C4-2B (cell line): ENCODE data around the gene C1orf21.

Experiments
- H3K27ac ChIP-seq: fragments of 450-650 bp; 2 replicates; pipeline ENCODE4 v1.5.1; 2017
- ZFX ChIP-seq: fragments of 450-650 bp; IDR thresholded peaks from 2 replicates; pipeline ENCODE4 v1.6.1; 2017
- TF ChIP-seq, protein P1 (sequence below): fragments of 450-650 bp; conservative IDR thresholded peaks from 2 replicates; pipeline ENCODE4 v1.5.1; 2017; ENCODE audit warnings: mild to moderate bottlenecking

C1orf21 gene

DNA sequence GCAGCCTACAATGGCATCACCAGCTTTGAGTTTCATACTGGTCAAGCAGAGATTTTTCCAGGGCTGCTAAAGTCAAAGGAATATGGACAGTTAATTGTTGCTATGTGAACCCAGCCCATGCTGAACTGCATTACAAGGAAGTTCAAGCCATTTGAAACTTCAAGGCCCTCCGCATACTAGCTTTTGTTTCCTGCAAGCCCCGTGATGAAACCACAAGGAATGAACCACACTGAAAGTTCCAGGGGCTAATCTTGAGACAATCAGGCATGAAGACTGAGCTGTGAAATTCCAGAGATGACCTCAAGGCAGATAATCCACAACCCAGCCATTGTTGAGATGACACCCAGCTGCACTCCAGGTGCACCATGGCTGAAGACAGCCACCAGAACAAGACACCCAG, 180.8 kb downstream of the C1orf21 start:
- no peak overlapping the region for H3K27ac ChIP-seq
- TF ChIP-seq, protein P1, sequence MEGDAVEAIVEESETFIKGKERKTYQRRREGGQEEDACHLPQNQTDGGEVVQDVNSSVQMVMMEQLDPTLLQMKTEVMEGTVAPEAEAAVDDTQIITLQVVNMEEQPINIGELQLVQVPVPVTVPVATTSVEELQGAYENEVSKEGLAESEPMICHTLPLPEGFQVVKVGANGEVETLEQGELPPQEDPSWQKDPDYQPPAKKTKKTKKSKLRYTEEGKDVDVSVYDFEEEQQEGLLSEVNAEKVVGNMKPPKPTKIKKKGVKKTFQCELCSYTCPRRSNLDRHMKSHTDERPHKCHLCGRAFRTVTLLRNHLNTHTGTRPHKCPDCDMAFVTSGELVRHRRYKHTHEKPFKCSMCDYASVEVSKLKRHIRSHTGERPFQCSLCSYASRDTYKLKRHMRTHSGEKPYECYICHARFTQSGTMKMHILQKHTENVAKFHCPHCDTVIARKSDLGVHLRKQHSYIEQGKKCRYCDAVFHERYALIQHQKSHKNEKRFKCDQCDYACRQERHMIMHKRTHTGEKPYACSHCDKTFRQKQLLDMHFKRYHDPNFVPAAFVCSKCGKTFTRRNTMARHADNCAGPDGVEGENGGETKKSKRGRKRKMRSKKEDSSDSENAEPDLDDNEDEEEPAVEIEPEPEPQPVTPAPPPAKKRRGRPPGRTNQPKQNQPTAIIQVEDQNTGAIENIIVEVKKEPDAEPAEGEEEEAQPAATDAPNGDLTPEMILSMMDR = no peak
- TF ChIP-seq ZFX = no peak

DNA sequence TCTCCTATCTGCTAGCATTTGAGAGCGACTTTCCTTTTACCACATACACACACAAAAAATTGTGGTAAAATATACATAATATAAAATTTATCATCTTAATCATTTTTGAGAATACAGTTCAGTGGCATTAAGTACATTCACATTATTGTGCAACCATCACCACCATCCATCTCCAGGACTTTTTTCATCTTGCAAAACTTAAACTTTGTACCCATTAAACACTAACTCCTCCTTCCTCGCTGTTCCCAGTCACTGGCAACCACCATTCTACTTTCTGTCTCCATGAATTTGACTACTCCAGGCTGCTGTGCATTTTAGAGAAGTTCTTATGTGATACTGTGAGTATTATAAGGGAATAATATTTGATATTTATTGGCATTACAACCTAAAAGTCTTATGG, 181.3 kb downstream of the C1orf21 start:
- TF ChIP-seq, protein P1 = no peak
- TF ChIP-seq ZFX = no peak
- no peak overlapping the region for H3K27ac ChIP-seq

DNA sequence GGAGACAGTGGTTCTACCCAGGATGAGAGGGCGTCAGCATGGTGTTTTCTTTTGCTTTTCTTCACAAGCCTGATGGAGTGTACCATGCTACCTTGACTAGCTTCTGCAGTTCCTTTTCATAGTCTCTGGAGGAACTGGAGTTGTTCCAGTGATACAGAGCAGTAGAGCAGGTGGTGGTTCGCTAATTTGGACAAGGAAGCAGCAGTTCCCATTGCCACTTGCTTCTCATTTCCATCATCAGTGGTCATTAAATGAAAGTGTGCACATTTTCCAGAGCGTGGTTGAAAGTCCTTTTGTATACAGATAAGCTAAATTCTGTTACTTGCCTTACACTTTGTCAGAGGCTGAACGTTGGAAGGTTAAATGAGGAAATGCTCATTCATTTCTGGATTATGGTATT, 182.3 kb downstream of the C1orf21 start:
- H3K27ac ChIP-seq = no peak overlapping the region
- TF ChIP-seq ZFX = no peak
- TF ChIP-seq, protein P1 = no peak

DNA sequence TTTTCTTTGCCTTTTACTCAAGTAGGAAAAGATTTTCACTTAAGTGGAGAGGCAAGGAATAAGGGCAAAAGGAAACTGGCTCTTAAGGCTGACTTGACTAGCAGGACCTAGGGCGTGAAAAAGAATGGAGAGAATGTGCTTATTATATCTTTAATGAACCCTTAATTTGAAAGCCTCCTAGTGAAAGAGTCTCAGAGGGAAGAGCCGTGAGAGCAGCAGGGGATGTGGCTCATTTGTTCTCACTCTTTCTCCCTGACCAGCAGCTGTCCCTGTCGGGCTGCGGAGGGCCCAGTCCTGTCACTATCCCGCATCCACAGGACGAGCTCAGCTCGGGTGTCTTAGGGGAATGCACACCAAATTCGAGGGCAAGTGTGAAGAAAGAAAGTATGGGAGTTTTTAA, 187.8 kb downstream of the C1orf21 start:
- H3K27ac ChIP-seq = no peak overlapping the region
- TF ChIP-seq ZFX = no peak
- TF ChIP-seq, protein P1 = no peak

DNA sequence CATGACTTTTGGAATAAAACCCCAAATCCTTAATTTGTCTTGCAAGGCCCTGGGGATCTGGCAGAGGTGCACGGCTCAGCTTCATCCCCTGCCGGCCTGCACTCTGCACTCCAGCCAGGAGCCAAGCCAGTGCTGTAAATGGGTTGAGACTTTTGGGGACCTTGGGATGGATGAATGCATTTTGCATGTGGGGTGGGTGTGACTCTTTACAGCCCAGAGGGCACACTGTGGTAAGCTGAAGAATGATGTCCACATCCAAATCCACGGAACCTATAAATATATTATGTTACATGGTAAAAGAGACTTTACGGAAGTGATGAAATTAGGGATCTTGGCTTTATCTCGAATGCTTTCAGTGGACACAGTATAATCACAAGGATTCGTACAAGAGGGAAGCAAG, 190.0 kb downstream of the C1orf21 start:
- H3K27ac ChIP-seq = no peak overlapping the region
- no peak for TF ChIP-seq ZFX
- TF ChIP-seq, protein P1 = no peak

DNA sequence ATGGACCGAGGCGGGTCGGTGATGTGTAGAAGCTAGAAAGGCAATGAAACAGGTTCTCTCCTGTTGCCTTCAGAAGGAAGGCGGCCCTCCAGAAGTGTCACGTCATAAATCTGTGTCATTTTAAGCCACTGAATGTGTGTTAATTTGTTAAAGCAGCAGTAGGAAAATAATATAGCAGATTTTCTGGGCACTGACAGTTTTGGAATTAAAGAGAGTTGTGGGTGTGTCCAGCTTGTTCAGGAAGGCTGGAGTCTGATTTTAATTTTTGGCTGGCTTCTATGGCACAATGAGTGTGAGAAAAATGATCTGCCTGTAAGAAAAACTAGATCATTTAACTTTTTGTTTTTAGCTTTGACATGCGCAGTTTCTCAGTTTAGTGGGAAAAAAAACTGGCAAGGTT, 190.5 kb downstream of the C1orf21 start:
- no peak overlapping the region for H3K27ac ChIP-seq

DNA sequence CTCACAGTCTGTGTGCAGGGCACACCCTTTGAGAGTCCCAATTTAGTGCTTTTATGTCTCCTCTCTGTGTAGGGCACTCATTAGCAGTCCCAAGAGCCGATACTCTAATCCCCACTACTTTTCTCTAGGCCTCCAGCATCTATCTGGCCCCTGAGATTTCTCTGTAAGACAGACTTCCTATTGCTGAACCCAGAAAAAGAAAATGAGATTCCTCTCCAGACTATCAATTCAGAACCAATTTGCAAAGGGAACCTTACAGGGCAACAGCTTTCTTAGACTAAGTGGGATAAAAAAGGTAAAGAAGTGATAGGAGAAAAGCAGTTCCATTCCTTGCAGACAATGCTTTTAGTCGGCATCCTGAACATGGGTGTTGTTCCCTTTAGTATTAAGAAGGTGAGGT, 195.6 kb downstream of the C1orf21 start:
- no peak overlapping the region for H3K27ac ChIP-seq
- TF ChIP-seq, protein P1 = no peak
- TF ChIP-seq ZFX = no peak

More for the DNA sequence above, 190.5 kb downstream of the C1orf21 start:
- TF ChIP-seq, protein P1 = no peak
- no peak for TF ChIP-seq ZFX
